HepG2 (cell line): Measurements from ENCODE around the gene THBS4. TPM values are rescaled to one million over a fixed set of nuclear protein-coding genes. Genes with fewer than 3 reads are reported as not detected.

Experiments used
- ATAC-seq: fragments of 200-7000 bp; cut with Tn5 transposase; 3 replicates; pipeline ENCODE4 v1.9.1; 2020; ENCODE audit warnings: mild to moderate bottlenecking, moderate library complexity
- BruUV-seq: library from RNA; stranded (reverse); fragments of 400-500 nt; replicated peaks from 2 replicates; lab custom pipeline; 2021; lab: Mats Ljungman, UMichigan
- CTCF ChIA-PET: fragments of 300-600 bp; formaldehyde crosslinking; extraction: SDS; loops from one replicate; lab custom pipeline; 2021; ENCODE audit warnings: low total read pairs, inconsistent platforms, low intra/inter-chr PET ratio; lab: Yijun Ruan, JAX
- POLR2A ChIA-PET: fragments of 350-600 bp; sonication (Branson Sonifier 250); formaldehyde crosslinking; loops from one replicate; lab custom pipeline; 2020; ENCODE audit warnings: antibody characterized with exemption, inconsistent platforms; lab: Yijun Ruan, JAX
- DNase-seq: peaks from one replicate; pipeline ENCODE4 v3.0.0-alpha.2; 2015; ENCODE audit warnings: low spot score
- FAIRE-seq: peaks from 3 replicates; lab custom pipeline; 2011; peaks lifted over from hg19 to GRCh38; lab: Jason Lieb, UNC
- H2AFZ ChIP-seq: one replicate; pipeline ENCODE4 v1.6.1; 2011; ENCODE audit warnings: low read length, inconsistent platforms
- H3K27ac ChIP-seq: fragments of 300-600 bp; 3 replicates; pipeline ENCODE4 v1.8.0; 2011; ENCODE audit warnings: mixed run types, mild to moderate bottlenecking, mixed read lengths, low read length, inconsistent platforms; ENCODE audit not compliant: insufficient read depth; ENCODE audit errors: extremely low read length
- H3K27me3 ChIP-seq, 2 experiments: fragments of 200-600 bp in 1 of 2; 2 replicates in 1 of 2; 3 replicates in 1 of 2; pipeline versions ENCODE4 v1.6.0 to v1.8.0; 2011; ENCODE audit warnings: low read length in 2 of 2, mild to moderate bottlenecking in 2 of 2, moderate library complexity in 2 of 2, inconsistent platforms in 1 of 2; ENCODE audit not compliant: insufficient read depth in 2 of 2, control insufficient read depth in 1 of 2
- H3K36me3 ChIP-seq, 2 experiments: fragments of 200-600 bp in 1 of 2; replicated peaks in 1 of 2; 2 replicates in 1 of 2; 3 replicates in 1 of 2; pipeline versions ENCODE4 v1.5.1 to v1.8.0; 2011; ENCODE audit warnings: low read length in 2 of 2, inconsistent platforms in 1 of 2; ENCODE audit not compliant: insufficient read depth in 2 of 2, control insufficient read depth in 1 of 2
- H3K4me1 ChIP-seq: 2 replicates; pipeline ENCODE4 v1.5.1; 2012; ENCODE audit warnings: low read length, inconsistent platforms; ENCODE audit not compliant: insufficient read depth
- H3K4me2 ChIP-seq: 2 replicates; pipeline ENCODE4 v1.6.0; 2011; ENCODE audit warnings: low read depth, low read length, inconsistent platforms
- H3K4me3 ChIP-seq, 3 experiments: fragments of 200-600 bp in 1 of 3; sonication (generic), shearing (Covaris generic) in 1 of 3; replicated peaks in 1 of 3; 2 replicates each; pipeline ENCODE4 v1.5.1; 2011 to 2016; ENCODE audit warnings: low read length in 3 of 3, inconsistent platforms in 2 of 3, low read depth in 2 of 3, mild to moderate bottlenecking in 2 of 3, control low read depth in 1 of 3, mixed read lengths in 1 of 3; ENCODE audit not compliant: insufficient read depth in 1 of 3
- H3K79me2 ChIP-seq: one replicate; pipeline ENCODE4 v1.6.1; 2011; ENCODE audit warnings: low read length, inconsistent platforms; ENCODE audit not compliant: insufficient read depth
- H3K9ac ChIP-seq: 2 replicates; pipeline ENCODE4 v1.6.0; 2011; ENCODE audit warnings: mild to moderate bottlenecking, low read depth, low read length, inconsistent platforms; ENCODE audit not compliant: insufficient read depth
- H3K9me3 ChIP-seq: 2 replicates; pipeline ENCODE4 v1.5.1; 2012; ENCODE audit warnings: mild to moderate bottlenecking, low read length
- H4K20me1 ChIP-seq: 2 replicates; pipeline ENCODE4 v1.6.0; 2011; ENCODE audit warnings: inconsistent platforms, mild to moderate bottlenecking, low read length, moderate library complexity; ENCODE audit not compliant: insufficient read depth
- ATF7-NPFF ChIP-seq: sonication (generic); formaldehyde crosslinking; IDR thresholded peaks from 2 replicates; pipeline ENCODE4 v1.8.1; 2023; ENCODE audit warnings: mild to moderate bottlenecking, low read depth, missing genetic modification reagents, moderate library complexity
- CREB1 ChIP-seq, 2 experiments: fragments of 450-650 bp in 1 of 2; IDR thresholded peaks; 2 replicates each; pipeline ENCODE4 v1.6.1; 2016 to 2017; ENCODE audit warnings: control low read depth in 1 of 2, mild to moderate bottlenecking in 1 of 2, missing compliant biosample characterization in 1 of 2, missing genetic modification characterization in 1 of 2
- FOXO4 ChIP-seq: sonication (generic); formaldehyde crosslinking; conservative IDR thresholded peaks from 2 replicates; pipeline ENCODE4 v1.8.1; 2023; ENCODE audit warnings: missing genetic modification reagents
- MAFK ChIP-seq, 2 experiments: IDR thresholded peaks in 1 of 2; conservative IDR thresholded peaks in 1 of 2; 2 replicates each; pipeline ENCODE4 v1.6.1; 2011; ENCODE audit warnings: improper control_type of control experiment in 2 of 2, low read length in 2 of 2
- ZNF264 ChIP-seq: sonication (generic); formaldehyde crosslinking; IDR thresholded peaks from 2 replicates; pipeline ENCODE4 v1.4.0; 2020; ENCODE audit warnings: missing genetic modification reagents
- ZNF430 ChIP-seq: sonication (generic); formaldehyde crosslinking; IDR thresholded peaks from 2 replicates; pipeline ENCODE4 v1.9.0; 2021; ENCODE audit warnings: mild to moderate bottlenecking, missing genetic modification reagents
- ZNF562 ChIP-seq: sonication (generic); formaldehyde crosslinking; IDR thresholded peaks from 2 replicates; pipeline ENCODE4 v1.8.0; 2022; ENCODE audit warnings: missing genetic modification reagents, borderline replicate concordance
- WGBS: methylation state at CpG from one replicate; pipeline ENCODE4 v1.1.6; 2017; ENCODE audit warnings: low lambda C conversion rate; 5-methylcytosine and 5-hydroxymethylcytosine counted together
- in situ Hi-C: cut with HindIII; loops from 2 replicates; pipeline ENCODE4 v1.10.0; 2017; ENCODE audit warnings: low pct_unique_long_range_greater_than_20kb; ENCODE audit not compliant: extremely low pct_ligation_motif_present
- intact Hi-C: fragments of 100-400 bp; cut with micrococcal nuclease; formaldehyde crosslinking; loops from one replicate; pipeline ENCODE4 v1.10.0; 2022; ENCODE audit not compliant: unreplicated experiment
- polyA plus RNA-seq, 8 experiments: library from polyadenylated mRNA; depleted of rRNA in 3 of 8; stranded (reverse) in 7 of 8; unstranded in 1 of 8; fragments of >200 nt; fragmentation: Illumina TruSeq in 4 of 8; extraction: Trizol in 4 of 8; gene quantifications; 2 replicates each; pipeline versions ENCODE4 v1.2.1 to v1.2.3, GENCODE V29; 2011 to 2016; ENCODE audit warnings: low read depth in 4 of 8, missing spikeins in 1 of 8, mixed read lengths in 1 of 8; ENCODE audit not compliant: insufficient read depth in 1 of 8
- total RNA-seq, 5 experiments: library from RNA; depleted of rRNA; stranded (reverse); fragments of >200 nt; fragmentation: Illumina TruSeq; extraction: Trizol; gene quantifications; 2 replicates each; pipeline ENCODE4 v1.2.3, GENCODE V29; 2016; ENCODE audit warnings: low read depth in 1 of 5
- TF ChIP-seq, protein P1 (sequence below): fragments of 450-650 bp; IDR thresholded peaks from 2 replicates; pipeline ENCODE4 v1.6.1; 2017

THBS4 gene
- total and polyA plus RNA-seq, 2 of the 13 experiments (the other 11 are each of a cell fraction or from before 2014, with no cell fraction given), result 0.60 to 1.2 TPM

GRCh38 chr5:80076131-80077050, 41.2 kb downstream of the THBS4 start:
- H3K36me3 ChIP-seq, result no peaks in the 10 kb centered on the region
- CTCF ChIA-PET, result no interaction called here
- 22% methylated on average over 7 of the region's 10 CpGs for WGBS
- H3K9me3 ChIP-seq, result no peaks in the 10 kb centered on the region
- intact Hi-C loops, result no loop called here
- BruUV-seq, result no TSS peak
- ATAC-seq, result no peak
- no peak overlapping the region for H3K9ac ChIP-seq
- TF ChIP-seq MAFK (conservative IDR thresholded peaks at IDR 0.05 in 1 of 2, IDR thresholded peaks at IDR 0.05 in 1 of 2; ENCODE audit: low read length in 2 of 2), result peak in 1 of 2 experiments; percentile 32; a peak in 1 of 4 replicates
- no peak for TF ChIP-seq ZNF264 (CRISPR knock-in tag)
- no peak for TF ChIP-seq ATF7-NPFF
- TF ChIP-seq, protein P1, sequence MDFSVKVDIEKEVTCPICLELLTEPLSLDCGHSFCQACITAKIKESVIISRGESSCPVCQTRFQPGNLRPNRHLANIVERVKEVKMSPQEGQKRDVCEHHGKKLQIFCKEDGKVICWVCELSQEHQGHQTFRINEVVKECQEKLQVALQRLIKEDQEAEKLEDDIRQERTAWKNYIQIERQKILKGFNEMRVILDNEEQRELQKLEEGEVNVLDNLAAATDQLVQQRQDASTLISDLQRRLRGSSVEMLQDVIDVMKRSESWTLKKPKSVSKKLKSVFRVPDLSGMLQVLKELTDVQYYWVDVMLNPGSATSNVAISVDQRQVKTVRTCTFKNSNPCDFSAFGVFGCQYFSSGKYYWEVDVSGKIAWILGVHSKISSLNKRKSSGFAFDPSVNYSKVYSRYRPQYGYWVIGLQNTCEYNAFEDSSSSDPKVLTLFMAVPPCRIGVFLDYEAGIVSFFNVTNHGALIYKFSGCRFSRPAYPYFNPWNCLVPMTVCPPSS, result no peak
- TF ChIP-seq CREB1 (IDR thresholded peaks at IDR 0.05), result peak; percentile 65
- no peak for TF ChIP-seq CREB1 (CRISPR knock-in tag; IDR thresholded peaks at IDR 0.05)
- TF ChIP-seq FOXO4 (CRISPR knock-in tag), result no peak
- TF ChIP-seq ZNF430, result no peak
- no peak for TF ChIP-seq ZNF562 (CRISPR knock-in tag)
- no peak for FAIRE-seq
- no peak overlapping the region for H3K4me3 ChIP-seq
- no peaks in the 10 kb centered on the region for H4K20me1 ChIP-seq
- H3K4me1 ChIP-seq, result no peaks in the 10 kb centered on the region
- in situ Hi-C loops, result no loop called here
- H2AFZ ChIP-seq, result no peak overlapping the region
- POLR2A ChIA-PET, result no interaction called here
- no peaks in the 10 kb centered on the region for H3K79me2 ChIP-seq
- H3K4me2 ChIP-seq, result no peak overlapping the region
- H3K27ac ChIP-seq, result no peak overlapping the region
- H3K27me3 ChIP-seq, result peaks cover 0 to 4% of the 10 kb centered on the region in 2 experiments; a peak in 1 of 5 replicates
- DNase-seq, result no peak
